GM19240 (cell line): ENCODE measurements around the gene PAFAH1B1.
A peak's percentile ranks its signal among the peaks of the same experiment; 100 is the strongest.
"Not testable (repeated sequence)": the region's sequence is repeated elsewhere in the genome, so short reads cannot be mapped to it uniquely, and the experiment has no call there.

Experiments used
- DNase-seq: peaks from one replicate; pipeline ENCODE4 v3.0.0; 2011; ENCODE audit warnings: low spot score; ENCODE audit not compliant: insufficient read length

The PAFAH1B1 gene

DNA sequence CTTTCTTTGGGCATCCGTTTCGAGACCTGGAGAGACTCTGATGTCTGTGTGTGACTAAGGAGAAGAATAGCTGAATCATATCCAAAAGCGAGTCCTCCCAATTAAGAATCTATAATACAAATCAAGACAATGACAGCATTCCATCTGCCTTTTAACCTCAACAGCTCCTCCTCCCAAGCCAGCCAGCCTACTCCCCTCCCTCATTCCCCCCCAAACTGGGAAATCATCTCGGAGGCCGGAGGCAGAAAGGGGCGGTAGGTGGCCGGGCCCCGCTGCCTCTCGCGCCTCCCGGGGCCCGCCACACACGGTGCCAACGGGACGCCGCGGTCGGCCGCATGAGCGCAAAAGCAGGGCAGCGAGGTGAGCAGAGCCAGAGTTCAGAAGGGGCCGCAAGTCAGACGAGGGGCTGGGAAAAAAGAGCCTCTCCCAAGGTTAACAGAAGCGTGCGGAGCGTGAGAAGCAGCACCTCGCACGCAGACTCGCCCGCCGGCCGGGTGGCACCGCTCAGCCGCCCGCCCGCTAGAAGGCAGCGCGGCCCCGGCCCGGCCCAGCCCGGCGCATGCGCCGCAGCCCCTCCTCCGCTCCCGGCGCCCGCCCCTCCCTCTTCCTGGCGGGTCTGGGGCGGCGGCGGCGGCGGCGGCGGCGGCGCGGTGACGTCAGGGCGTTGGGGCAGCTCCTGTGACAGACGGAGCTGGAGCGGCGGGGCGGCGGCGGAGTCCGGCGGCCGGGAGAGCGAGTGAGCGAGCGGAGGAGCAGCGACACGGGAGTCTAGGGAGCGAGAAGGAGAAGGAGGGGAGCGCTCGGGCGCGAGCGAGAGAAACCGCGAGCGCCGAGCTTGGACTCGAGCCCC, at the start of gene PAFAH1B1:
Gene PAFAH1B1 (plus strand): TSS at position 684 of the 850 bp plus-strand sequence. CDS start 44,635 bp downstream, outside the sequence.
- DNase-seq: peak; percentile 80

DNA sequence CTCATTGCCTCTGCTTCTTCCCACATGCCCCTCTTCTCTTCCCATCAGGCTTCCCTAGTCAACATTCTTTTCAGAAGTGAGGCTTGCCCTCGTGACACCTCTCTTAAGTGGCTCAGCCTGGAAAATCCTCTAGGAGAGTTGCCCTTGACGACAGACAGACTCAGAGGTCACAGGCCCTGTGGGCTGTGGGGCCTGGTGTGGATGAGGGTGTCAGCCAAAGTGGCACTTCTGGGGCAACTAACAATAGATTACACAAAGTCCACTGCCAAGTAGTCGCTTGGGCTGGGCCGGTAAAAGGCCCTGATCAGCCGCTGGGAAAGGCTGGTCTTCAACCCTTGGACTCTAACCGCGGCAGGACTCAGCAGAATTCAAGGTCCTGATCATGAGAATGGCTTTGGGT, 48.1 kb upstream of the PAFAH1B1 start:
- DNase-seq: no peak

DNA sequence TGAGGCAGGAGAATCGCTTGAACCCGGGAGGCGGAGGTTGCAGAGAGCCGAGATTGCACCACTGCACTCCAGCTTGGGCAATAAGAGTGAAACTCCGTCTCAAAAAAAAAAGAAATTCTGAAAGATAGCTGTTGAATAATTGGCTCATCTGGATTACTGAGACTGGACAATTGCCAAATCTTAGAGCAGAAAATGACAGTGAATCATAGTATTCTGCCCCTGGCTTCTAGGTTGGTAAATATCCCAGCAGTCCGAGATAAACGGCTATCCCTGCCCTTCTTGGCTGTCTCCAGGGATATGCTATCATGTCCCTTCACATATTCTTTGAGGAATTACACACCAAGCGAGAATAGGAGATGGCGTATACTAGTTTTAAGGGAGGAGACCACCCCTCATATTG, 46.3 kb upstream of the PAFAH1B1 start:
- no peak for DNase-seq

DNA sequence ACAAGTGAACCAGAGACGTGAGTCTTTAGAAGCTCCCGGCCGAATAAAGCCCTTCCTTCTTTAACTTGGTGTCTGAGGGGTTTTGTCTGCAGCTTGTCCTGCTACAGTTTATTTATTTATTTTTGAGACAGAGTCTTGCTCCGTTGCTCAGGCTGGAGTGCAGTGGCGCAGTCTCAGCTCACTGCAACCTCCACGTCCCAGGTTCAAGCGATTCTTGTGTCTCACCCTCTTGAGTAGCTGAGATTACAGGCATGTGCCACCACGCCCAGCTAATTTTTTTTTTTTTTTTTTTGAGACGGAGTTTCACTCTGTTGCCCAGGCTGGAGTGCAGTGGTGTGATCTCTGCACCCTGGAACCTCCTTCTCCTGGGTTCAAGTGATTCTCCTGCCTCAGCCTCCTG, 45.4 kb upstream of the PAFAH1B1 start:
- DNase-seq: not testable (repeated sequence)

DNA sequence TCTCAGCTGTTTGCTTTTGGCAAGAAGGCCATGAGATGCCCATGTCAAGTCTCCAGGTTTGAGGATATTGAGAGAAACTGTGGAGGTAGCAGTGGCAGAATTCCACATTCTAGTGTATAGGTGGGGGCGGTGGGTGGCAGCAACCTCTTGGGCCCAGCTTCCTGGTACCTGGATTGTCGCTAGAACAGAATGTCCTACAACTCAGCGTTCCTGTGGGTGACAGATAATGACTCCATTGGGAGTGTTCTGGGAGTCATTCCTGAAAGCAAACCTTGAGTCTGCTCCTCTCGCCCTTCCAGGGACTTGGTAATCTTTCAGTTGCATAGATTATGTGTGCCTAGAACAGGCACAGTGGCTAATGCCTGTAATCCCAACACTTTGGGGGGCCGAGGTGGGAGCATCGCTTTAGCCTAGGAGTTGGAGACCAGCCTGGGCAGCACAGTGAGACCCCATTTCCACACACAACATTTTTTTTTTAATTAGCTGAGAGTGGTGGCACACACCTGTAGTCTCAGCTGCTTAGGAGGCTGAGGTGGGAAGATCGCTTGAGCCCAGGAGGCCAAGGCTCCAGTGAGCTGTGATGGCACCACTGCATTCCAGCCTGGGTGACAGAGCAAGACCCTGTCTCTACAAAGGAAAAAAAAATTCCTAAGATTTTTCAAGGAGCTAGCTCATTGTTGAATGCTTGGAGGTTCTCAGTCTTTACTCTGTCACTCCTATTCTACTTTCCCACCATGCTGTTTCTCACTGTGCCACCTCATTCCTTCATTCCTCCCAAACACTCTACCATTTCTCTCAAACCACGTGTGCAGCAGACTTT, 43.9 kb upstream of the PAFAH1B1 start:
- no peak for DNase-seq

DNA sequence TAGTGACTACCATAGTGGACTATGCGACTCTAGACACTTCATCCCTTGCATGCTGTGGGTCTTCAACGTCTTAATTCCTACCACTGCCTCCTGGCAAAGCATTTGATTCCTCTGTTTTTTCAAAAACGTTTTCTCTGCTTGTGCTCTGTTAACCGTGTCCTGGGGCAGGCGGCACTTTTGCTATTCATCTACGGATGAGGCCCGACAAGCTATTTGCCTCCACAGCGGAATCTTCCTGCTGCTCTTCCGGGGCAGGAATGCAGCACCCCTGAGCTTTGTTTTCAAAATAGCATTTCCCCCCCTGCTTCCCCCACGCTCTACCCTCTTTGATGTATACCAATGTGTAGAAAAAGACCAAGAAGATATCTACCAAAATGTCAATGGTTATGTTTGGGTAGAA, 42.0 kb upstream of the PAFAH1B1 start:
- no peak for DNase-seq

DNA sequence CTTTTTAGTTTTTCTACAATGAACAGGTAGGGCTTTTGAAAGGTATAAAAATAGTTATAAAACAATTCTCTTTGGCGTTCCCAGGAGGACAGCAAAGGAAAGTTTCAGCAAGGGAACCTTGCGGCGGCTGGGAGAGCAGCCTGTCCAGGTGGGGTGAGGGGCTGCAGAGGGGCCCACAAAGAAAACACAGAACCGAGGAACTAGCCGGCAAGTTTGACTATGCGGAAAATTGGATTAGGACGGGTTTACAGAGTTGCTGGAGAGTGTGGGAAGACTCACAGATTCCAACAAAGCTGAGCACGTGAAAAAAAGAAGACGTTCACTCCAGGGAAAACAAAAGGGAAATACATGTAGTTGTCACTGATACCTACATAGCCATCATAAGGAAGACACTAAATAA, 41.5 kb upstream of the PAFAH1B1 start:
- no peak for DNase-seq

DNA sequence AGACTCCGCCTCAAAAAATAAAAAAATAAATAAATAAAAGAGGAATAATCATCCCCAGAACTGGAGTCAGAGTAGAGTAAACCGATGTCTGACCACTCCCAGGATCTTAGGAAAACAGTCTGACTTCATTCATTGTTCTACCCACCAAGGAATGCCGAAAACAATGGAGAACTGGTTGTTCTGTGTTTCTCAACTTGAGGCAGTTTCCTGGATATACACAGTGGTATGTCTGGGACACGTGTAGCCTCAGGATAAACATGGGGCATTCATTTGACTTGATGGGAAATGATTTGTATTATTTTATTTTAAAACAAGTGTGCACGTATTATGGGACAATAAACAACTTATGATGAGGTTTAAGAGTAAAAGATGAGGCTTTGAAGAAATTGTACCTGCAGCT, 32.8 kb upstream of the PAFAH1B1 start:
- DNase-seq: no peak

DNA sequence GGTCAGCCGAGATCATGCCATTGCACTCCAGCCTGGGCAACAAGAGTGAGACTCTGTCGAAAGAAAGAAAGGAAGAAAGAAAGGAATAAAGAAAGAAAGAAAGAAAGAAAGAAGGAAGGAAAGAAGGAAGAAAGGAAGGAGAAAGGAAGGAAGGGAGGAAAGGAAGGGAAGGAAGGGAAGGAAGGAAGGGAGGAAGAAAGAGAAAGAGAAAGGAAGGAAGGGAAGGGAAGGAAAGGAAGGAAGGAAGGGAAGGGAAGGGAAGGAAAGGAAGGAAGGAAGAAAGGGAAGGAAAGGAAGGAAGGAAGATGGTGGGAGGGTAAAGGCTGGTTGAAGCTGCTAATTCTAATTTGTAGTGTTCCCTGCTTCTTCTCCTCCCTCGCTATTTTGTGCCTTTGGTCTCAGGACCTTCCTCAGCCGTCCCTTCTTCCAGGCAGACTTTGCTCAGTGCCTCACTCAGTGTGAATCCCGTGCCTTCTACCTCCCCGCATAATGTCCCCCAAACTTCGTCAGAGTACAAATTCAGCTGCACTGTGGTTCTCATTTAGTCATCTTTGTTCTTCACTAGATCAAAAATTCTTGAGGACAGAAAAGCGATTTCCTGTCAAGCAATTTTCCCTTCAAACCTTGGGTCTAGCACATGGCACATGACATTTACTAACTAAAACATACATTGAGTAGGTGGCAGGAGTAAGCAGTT, 31.1 kb upstream of the PAFAH1B1 start:
- no peak for DNase-seq

DNA sequence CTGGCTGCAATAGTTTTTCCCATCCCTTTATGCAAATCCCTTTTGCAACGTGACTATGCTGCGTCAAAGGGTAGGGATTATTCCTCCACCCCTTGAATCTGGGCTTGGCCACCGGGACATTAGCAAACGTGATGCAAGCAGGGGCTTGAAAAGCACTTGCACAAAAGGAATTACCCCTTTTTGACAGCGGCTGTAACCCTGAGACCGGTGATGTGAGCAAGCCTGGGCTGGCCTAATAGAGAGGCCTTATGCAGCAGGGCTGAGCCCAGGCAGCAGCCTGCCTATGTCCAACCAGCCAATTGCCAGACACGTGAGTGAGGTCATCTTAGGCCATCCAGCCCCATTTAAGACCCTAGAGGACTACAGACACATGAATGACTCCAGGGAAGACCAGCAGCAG, 30.4 kb upstream of the PAFAH1B1 start:
- no peak for DNase-seq

DNA sequence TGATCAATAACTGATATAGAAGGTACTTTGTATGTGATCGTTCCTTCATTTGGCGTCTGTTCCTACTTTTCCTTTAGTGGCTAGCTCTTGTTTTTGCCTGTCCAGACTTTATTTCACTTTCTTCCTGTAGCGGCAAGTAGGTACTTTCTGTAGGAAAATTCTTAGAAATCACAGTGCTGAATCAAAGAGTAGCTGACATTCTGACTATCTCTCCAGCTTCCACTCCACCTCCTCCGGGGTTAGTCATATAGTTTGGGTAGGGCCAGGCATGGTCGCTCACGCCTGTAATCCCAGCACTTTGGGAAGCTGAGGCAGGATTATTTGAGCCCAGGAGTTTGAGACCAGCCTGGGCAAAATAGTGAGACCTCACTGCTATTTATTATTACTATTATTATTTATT, 29.9 kb upstream of the PAFAH1B1 start:
- DNase-seq: no peak

DNA sequence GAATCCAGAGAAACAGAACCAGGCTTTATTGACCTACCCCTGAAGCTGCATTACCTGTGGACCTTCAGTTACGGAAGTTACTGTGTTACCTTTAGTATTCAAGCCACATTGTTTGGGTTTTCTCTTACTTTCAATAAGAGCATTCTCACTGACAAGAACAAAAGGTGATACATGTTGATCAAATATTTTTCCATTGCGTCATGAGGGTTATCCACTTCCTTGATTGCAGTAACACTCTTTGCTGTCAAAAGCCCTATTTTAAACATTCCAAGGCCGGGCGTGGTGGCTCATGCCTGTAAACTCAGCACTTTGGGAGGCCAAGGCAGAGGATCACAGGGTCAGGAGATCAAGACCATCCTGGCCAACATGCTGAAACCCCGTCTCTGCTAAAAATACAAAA, 28.6 kb upstream of the PAFAH1B1 start:
- DNase-seq: no peak

DNA sequence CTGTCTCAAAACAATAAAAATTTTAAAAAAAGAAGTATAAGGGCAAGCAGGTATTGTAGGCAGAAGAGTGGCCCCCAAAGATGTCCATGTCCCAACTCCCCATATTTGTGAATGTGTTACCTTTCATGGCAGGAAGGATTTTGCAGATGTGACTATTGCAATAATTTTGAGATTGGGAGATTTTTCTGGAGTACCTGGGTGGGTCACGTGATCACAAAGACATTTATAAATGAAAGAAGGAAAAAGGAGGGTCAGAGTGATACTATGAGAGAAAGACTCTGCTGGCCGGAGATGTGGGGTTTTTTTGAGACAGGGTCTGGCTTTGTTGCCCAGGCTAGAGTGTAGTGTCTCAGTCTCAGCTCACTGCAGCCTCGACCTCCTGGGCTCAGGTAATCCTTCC, 27.4 kb upstream of the PAFAH1B1 start:
- DNase-seq: no peak

DNA sequence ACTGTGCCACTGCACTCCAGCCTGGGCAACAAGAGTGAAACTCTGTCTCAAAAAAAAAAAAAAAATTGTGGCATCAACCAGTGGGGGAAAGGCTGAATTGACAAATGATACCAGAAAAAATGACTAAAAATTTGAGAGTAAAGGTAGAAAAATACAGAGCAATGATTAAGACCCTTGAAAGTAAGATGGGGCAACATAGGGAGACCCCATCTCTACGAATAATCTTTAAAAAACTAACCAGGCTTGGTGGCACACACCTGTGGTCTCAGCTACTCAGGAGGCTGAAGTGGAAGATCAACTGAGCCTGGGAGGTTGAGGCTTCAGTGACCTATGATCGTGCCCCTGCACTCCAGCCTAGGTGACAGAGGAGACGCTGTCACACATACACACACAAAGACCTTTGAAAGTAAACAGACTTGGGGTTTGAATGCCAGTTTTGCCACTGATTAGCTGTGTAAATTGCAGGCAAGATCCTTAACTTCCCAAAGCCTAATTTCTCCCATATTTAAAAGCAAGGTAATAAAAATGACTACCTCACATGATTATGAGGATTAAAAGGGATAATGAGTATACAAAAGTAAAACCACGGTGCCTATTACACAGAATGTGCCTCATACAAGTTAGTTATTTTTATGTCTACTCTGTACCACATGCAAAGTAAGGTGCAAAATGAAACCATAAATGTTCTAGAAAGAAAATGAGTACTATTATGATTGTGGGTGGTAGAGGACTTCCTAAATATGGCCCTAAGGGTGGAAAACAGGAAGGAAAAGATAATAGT, 21.7 kb upstream of the PAFAH1B1 start:
- peak; percentile 47 for DNase-seq

DNA sequence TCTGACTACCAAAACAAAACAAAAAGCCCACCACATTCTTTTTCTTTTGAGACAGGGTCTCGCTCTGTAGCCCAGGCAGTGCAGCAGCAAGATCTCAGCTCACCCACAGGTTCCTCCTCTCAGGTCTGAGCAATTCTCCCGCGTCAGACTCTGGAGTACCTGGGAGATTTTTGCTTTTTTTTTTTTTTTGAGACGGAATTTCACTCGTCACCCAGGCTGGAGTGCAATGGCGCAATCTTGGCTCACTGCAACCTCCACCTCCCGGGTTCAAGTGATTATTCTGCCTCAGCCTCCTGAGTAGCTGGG, 21.2 kb upstream of the PAFAH1B1 start:
- not testable (repeated sequence) for DNase-seq

DNA sequence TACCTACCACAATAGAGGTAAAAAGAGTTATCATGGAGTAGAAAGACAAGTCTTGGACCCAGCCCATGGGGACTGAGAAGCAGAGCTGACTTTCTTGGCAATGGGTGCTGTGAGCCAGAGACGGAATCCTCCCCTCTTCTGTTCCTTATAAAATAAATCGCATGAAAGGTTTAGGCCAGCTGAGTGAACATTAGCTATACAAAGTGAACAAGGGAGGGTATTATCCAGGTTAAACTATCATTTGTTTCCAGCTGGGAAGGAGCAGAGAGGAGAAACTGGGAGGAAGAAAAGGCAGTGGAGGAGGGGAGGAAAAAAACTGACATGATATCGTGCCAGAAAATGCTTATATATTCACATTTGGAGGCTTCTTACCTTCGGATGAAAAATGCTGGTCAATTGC, 13.3 kb upstream of the PAFAH1B1 start:
- no peak for DNase-seq

DNA sequence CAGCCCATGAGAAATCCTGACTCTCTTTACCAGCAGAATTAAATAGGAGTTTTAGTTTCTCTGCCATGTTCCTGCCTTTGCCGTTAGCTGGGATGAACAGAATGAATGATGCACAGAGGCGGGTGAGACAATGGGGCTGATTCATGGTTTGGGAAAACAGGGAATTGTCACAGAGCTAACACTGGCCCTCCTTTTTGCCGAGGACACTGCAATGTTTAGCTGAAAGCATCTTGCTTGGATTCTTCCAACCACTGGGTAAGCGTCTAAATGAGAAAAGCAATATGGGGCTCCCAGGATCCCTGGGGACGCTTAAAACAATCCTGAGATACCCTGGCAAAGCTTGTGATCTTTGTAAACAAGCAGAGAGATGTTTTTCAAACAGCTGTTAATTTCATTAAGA, 12.8 kb upstream of the PAFAH1B1 start:
- no peak for DNase-seq

DNA sequence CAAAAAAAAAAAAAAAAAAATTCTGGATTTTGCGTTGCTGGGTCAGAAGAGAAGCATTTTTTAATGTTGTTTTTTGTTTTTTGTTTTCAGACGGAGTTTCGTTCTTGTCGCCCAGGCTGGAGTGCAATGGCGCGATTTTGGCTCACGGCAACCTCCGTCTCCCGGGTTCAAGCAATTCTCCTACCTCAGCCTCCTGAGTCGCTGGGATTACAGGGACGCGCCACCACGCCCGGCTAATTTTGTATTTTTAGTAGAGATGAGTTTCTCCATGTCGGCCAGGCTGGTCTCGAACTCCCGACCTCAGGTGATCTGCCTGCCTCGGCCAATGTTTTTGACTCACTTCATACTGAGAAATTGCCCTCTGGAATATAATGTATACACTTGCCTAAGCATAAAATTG, 11.0 kb upstream of the PAFAH1B1 start:
- no peak for DNase-seq

DNA sequence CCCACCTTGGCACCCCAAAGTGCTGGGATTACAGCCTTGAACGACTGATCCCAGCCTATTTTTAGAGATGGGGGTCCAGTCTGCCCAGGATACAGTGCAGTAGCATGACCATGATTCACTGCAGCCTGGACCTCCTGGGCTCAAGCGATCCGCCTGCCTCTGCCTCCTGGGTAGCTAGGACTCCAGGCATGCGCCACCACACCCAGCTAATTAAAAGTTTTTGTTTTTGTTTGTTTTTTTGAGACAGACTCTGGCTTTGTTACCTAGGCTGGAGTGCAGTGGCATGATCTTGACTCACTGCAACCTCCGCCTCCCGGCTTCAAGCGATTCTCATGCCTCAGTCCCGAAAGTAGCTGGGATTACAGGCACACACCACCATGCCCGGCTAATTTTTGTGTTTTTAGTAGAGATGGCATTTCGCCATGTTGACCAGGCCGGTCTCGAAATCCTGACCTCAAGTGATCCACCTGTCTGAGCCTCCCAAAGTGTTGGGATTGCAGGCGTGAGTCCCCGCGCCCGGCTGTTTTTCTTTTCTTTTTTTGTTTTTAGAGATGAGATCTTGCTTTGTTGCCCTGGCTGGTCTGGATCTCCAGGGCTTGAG, 2.3 kb upstream of the PAFAH1B1 start:
- no peak for DNase-seq

DNA sequence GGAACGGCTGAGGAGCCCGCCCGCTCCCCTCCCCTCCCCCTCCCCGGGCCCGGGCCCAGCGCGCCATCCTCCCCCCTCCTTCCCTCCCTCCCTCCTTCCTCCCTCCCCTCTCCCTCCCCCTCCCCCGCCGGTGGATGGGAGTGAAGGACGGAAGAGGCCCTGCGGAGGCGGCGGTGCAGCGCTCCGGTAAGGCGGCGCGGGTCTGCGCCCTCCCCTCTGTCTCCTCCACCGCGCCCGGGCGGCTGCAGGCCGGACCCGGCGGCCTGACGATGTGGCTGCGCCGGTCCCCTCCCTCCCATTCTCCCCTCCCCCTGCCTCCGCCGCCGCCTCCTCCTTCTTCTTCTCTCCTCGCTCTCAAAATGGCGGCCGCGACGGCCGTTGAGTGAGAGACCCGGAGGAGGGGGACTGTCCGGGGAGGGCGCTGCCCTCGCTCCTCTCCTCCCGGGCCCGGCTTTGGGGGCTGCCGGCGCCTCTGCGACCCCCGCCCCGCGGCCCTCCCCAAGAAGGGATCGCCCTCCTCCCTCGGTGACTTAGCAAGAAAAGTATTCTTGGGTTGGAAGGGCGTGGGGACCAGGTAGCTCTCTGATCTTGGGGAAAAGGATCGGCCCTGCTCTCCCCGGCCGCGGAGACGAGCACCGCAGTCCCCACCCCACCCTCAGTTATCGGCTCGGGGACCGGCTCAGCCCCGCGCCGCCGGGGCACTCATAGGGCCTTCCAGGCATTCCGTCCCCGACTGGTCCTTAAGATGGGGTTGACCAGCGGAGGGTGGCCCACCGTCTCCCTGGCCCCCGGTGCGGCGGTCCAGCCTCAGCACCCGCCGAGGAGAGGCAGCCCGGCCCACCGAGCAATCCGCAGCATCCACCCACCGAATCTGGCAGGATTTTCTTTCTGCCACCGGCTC, 617 bp downstream of the PAFAH1B1 start:
- DNase-seq: peak; percentile 47
